Stromal cell of bone marrow (primary cell): ENCODE measurements around the gene ENTPD8.
"Not testable (repeated sequence)": the region's sequence is repeated elsewhere in the genome, so short reads cannot be mapped to it uniquely, and the experiment has no call there.

Experiments
- DNase-seq: peaks from one replicate; pipeline ENCODE4 v3.0.0-alpha.2; 2012; ENCODE audit warnings: low read depth

Gene ENTPD8

GRCh38 chr9:137411260-137411644 lies 29.9 kb downstream of the ENTPD8 start:
- DNase-seq, result no peak

- no peak for DNase-seq
Measured at GRCh38 chr9:137410891-137411249, 30.3 kb downstream of the ENTPD8 start.

- DNase-seq, result not testable (repeated sequence)
Measured at GRCh38 chr9:137410236-137410890, 30.8 kb downstream of the ENTPD8 start.

- DNase-seq, result no peak
Measured at GRCh38 chr9:137409515-137409914, 31.6 kb downstream of the ENTPD8 start.

- DNase-seq, result no peak
Measured at GRCh38 chr9:137408651-137409405, 32.3 kb downstream of the ENTPD8 start.

- no peak for DNase-seq
Measured at GRCh38 chr9:137407590-137408300, 33.4 kb downstream of the ENTPD8 start.

GRCh38 chr9:137406876-137407589 lies 34.1 kb downstream of the ENTPD8 start:
- no peak for DNase-seq

- no peak for DNase-seq
Measured at GRCh38 chr9:137406085-137406760, 34.9 kb downstream of the ENTPD8 start.

GRCh38 chr9:137405677-137406081 lies 35.5 kb downstream of the ENTPD8 start:
- no peak for DNase-seq

- no peak for DNase-seq
Measured at GRCh38 chr9:137404961-137405567, 36.1 kb downstream of the ENTPD8 start.

GRCh38 chr9:137403269-137403668 lies 37.9 kb downstream of the ENTPD8 start:
- no peak for DNase-seq

GRCh38 chr9:137402746-137403145 lies 38.4 kb downstream of the ENTPD8 start:
- no peak for DNase-seq

GRCh38 chr9:137398561-137399468 lies 42.3 kb downstream of the ENTPD8 start:
- no peak for DNase-seq

- DNase-seq, result no peak
Measured at GRCh38 chr9:137397675-137398423, 43.3 kb downstream of the ENTPD8 start.

GRCh38 chr9:137396634-137397367 lies 44.4 kb downstream of the ENTPD8 start:
- no peak for DNase-seq

- DNase-seq, result no peak
Measured at GRCh38 chr9:137396227-137396626, 44.9 kb downstream of the ENTPD8 start.

- no peak for DNase-seq
Measured at GRCh38 chr9:137395666-137396010, 45.5 kb downstream of the ENTPD8 start.

GRCh38 chr9:137394866-137395665 lies 46.1 kb downstream of the ENTPD8 start:
- DNase-seq, result no peak
